ENCODE data around the gene PRKAG1. TPM values are rescaled to one million over a fixed set of nuclear protein-coding genes. Genes with fewer than 3 reads are reported as not detected.

PRKAG1 gene
- total RNA-seq, 1 donor from 2014 or later: 67.0 TPM

DNA sequence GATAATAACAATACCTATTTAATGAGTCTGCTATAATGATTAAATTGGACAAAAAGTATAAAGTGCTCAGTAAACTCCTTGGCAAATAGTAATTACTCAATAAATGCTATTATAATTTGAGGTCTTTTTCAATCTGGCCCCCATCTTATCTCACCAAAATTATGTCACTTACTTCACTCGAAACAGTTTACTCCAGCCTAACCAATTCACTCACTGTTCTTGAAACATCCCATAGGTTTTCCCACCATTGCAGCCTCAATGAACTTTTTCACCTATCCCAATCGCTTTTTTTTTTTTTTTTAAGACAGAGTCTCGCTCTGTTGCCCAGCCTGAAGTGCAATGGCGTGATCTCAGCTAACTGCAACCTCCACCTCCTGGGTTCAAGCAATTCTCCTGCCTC is 17.5 kb upstream of the PRKAG1 start:
- intact Hi-C loops (cut with DNase I): no loop called here
- Histone ChIP-seq H3K27ac (no peak overlapping the region), H3K4me1 (no peaks in the 10 kb centered on the region), H3K4me3 (no peak overlapping the region), H3K27me3 (no peaks in the 10 kb centered on the region), H3K36me3 (peaks cover 0 to 91% of the 10 kb centered on the region in 2 donors), H3K9me3 (no peaks in the 10 kb centered on the region)
- no peak for DNase-seq (ENCODE audit: extremely low spot score in 2 of 2)
- TF ChIP-seq CTCF (IDR thresholded peaks at IDR 0.05) (no peak), POLR2AphosphoS5 (IDR thresholded peaks at IDR 0.05; ENCODE audit: insufficient read depth in 1 of 2, low read depth in 1 of 2) (no peak), POLR2A (IDR thresholded peaks at IDR 0.05) (no peak)

- no peak for TF ChIP-seq CTCF (IDR thresholded peaks at IDR 0.05)
- no peak for TF ChIP-seq POLR2AphosphoS5 (IDR thresholded peaks at IDR 0.05; ENCODE audit: insufficient read depth in 1 of 2, low read depth in 1 of 2)
- no peak for TF ChIP-seq POLR2A (IDR thresholded peaks at IDR 0.05)
- H3K27me3 ChIP-seq: no peaks in the 10 kb centered on the region
- intact Hi-C loops (cut with DNase I): no loop called here
- H3K4me3 ChIP-seq: no peak overlapping the region
- H3K27ac ChIP-seq: no peak overlapping the region
- peaks cover 0 to 74% of the 10 kb centered on the region in 2 donors for H3K36me3 ChIP-seq
- H3K4me1 ChIP-seq: no peaks in the 10 kb centered on the region
- no peak for DNase-seq (ENCODE audit: extremely low spot score in 2 of 2)
- no peaks in the 10 kb centered on the region for H3K9me3 ChIP-seq
Measured at GRCh38 chr12:49034286-49034622, 15.7 kb upstream of the PRKAG1 start.

DNA sequence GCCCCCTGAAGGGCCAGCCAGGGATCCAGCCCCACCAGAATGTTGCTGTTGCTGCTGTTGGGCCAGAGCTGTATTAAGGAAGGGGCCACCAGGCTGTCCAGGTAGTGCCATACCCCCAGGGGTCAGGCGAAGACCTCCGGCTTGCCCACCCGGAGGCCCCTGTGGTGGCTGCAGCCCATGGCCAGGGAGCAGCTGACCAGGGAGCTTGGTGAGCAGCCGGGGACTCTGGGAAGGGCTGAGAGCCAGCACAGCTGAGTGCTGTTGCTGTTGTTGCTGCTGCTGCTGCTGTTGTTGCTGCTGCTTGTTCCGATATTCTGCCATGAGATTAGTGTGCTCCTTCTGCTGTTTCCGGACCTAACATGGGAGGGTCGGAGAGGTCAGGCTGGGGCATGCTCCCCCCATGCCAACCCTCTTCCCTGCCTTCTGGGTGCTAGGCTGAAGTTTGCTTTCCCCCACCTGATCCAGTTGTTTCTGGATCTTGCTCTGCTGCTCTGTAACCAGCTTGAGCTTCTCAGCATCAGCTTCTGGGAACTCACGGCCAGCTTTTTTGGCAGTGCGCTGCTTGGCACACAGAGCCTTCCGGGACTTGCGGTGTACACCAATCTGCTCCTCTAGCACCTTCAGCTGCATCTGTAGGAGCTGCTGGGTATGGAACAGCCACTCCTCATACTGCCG is 15.2 kb upstream of the PRKAG1 start:
- no peak for TF ChIP-seq CTCF (IDR thresholded peaks at IDR 0.05)
- TF ChIP-seq POLR2AphosphoS5 (IDR thresholded peaks at IDR 0.05; ENCODE audit: insufficient read depth in 1 of 2, low read depth in 1 of 2): no peak
- TF ChIP-seq POLR2A (IDR thresholded peaks at IDR 0.05): no peak
- H3K4me1 ChIP-seq: no peaks in the 10 kb centered on the region
- H3K9me3 ChIP-seq: no peaks in the 10 kb centered on the region
- no peak overlapping the region for H3K27ac ChIP-seq
- H3K36me3 ChIP-seq: peaks cover 0 to 73% of the 10 kb centered on the region in 2 donors
- intact Hi-C loops (cut with DNase I): no loop called here
- DNase-seq (ENCODE audit: extremely low spot score in 2 of 2): no peak
- no peak overlapping the region for H3K4me3 ChIP-seq
- no peaks in the 10 kb centered on the region for H3K27me3 ChIP-seq

- Histone ChIP-seq H3K4me1 (no peaks in the 10 kb centered on the region), H3K36me3 (peaks cover 0 to 73% of the 10 kb centered on the region in 2 donors), H3K27ac (no peak overlapping the region), H3K9me3 (no peaks in the 10 kb centered on the region), H3K27me3 (no peaks in the 10 kb centered on the region), H3K4me3 (no peak overlapping the region)
- DNase-seq (ENCODE audit: extremely low spot score in 2 of 2): no peak
- TF ChIP-seq CTCF (IDR thresholded peaks at IDR 0.05) (no peak), POLR2AphosphoS5 (IDR thresholded peaks at IDR 0.05; ENCODE audit: insufficient read depth in 1 of 2, low read depth in 1 of 2) (no peak)
- intact Hi-C loops (cut with DNase I): no loop called here
Measured at GRCh38 chr12:49032679-49033447, 14.3 kb upstream of the PRKAG1 start.

DNA sequence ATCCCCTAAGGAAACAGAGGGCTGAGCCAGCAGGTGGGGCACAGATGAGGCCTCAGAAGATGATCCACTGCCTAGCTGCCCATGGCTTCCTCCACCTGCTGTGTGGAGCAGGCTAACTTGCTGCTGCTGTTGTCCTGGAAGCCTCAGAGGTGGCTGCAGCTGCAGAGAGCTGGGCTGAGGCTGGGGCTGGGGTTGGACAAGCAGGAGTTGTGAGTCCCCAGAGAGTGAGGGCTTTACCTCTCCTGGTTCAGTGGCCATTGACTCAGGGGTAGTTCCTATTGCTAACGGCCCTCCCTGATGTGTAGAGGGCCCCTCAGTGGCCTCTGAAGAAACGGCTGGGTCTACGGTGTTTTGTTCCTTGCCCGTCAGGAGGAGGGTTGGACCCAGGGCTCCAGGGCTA is 13.7 kb upstream of the PRKAG1 start:
- Histone ChIP-seq H3K4me1 (no peaks in the 10 kb centered on the region), H3K9me3 (no peaks in the 10 kb centered on the region), H3K36me3 (peaks cover 0 to 73% of the 10 kb centered on the region in 2 donors), H3K4me3 (no peak overlapping the region), H3K27ac (no peak overlapping the region), H3K27me3 (no peaks in the 10 kb centered on the region)
- intact Hi-C loops (cut with DNase I): no loop called here
- DNase-seq (ENCODE audit: extremely low spot score in 2 of 2): no peak
- TF ChIP-seq POLR2A (IDR thresholded peaks at IDR 0.05) (no peak), POLR2AphosphoS5 (IDR thresholded peaks at IDR 0.05; ENCODE audit: insufficient read depth in 1 of 2, low read depth in 1 of 2) (no peak), CTCF (IDR thresholded peaks at IDR 0.05) (no peak)

Data from vagina (tissue), 2 donors.